Lung (tissue), 12 donors: ENCODE data around the gene MRPL49. TPM values are rescaled to one million over a fixed set of nuclear protein-coding genes. Genes with fewer than 3 reads are reported as not detected.

ENCODE experiments used
- ATAC-seq: fragments of 200-7000 bp; cut with Tn5 transposase; one replicate; pipeline ENCODE4 v1.9.1; 2020; ENCODE audit warnings: moderate number of reproducible peaks; ENCODE audit not compliant: insufficient read depth, low FRiP score
- DNase-seq, 3 donors: peaks; one replicate each; pipeline ENCODE4 v3.0.0-alpha.2; 2013 to 2017
- H3K27ac ChIP-seq, 2 donors: one replicate each; pipeline ENCODE4 v1.5.1; 2013; ENCODE audit warnings: mild to moderate bottlenecking in 2 of 2, moderate library complexity in 2 of 2, control low read depth in 1 of 2, inconsistent platforms in 1 of 2, low read depth in 1 of 2, low read length in 1 of 2
- H3K27me3 ChIP-seq, 3 donors: one replicate each; pipeline ENCODE4 v1.5.1; 2013; ENCODE audit warnings: low read length in 2 of 3; ENCODE audit not compliant: control insufficient read depth in 3 of 3, insufficient read depth in 3 of 3
- H3K36me3 ChIP-seq, 4 donors: one replicate each; pipeline ENCODE4 v1.5.1; 2013; ENCODE audit warnings: low read length in 4 of 4, mild to moderate bottlenecking in 1 of 4, moderate library complexity in 1 of 4; ENCODE audit not compliant: control insufficient read depth in 4 of 4, insufficient read depth in 4 of 4
- H3K4me1 ChIP-seq, 5 donors: one replicate each; pipeline ENCODE4 v1.5.1; 2013; ENCODE audit warnings: low read length in 5 of 5, mild to moderate bottlenecking in 2 of 5, moderate library complexity in 1 of 5; ENCODE audit not compliant: control insufficient read depth in 5 of 5, insufficient read depth in 5 of 5
- H3K4me3 ChIP-seq: one replicate; pipeline ENCODE4 v1.5.1; 2013; ENCODE audit warnings: mild to moderate bottlenecking, control low read depth, moderate library complexity
- H3K9ac ChIP-seq, 2 donors: one replicate each; pipeline ENCODE4 v1.5.1; 2013; ENCODE audit warnings: low read length in 2 of 2, control low read depth in 1 of 2; ENCODE audit not compliant: insufficient read depth in 1 of 2
- H3K9me3 ChIP-seq, 4 donors: one replicate each; pipeline ENCODE4 v1.5.1; 2013; ENCODE audit warnings: low read length in 3 of 4, mild to moderate bottlenecking in 1 of 4, moderate library complexity in 1 of 4; ENCODE audit not compliant: control insufficient read depth in 4 of 4, insufficient read depth in 3 of 4
- WGBS, 2 donors: extraction: QIAGEN DNeasy Blood & Tissue Kit; methylation state at CpG; one replicate each; pipeline ENCODE4 v1.1.7; 2013; 5-methylcytosine and 5-hydroxymethylcytosine counted together
- polyA plus RNA-seq, 2 donors: library from polyadenylated mRNA; stranded (reverse); fragments of 200-250 nt; gene quantifications; one replicate each; pipeline ENCODE4 v1.2.1, GENCODE V29; 2013
- total RNA-seq, 2 donors: library from RNA; depleted of rRNA in 1 of 2; stranded (reverse); fragments of >200 nt in 1 of 2; gene quantifications; one replicate each; pipeline ENCODE4 v1.2.1, GENCODE V29; 2014 to 2021
- TF ChIP-seq, protein P1 (sequence below): IDR thresholded peaks from 2 replicates; pipeline ENCODE4 v1.5.1; 2012; ENCODE audit warnings: mild to moderate bottlenecking; ENCODE audit errors: control extremely low read depth, extremely low read depth
- donor health status: control.
- donor health status: control.
- donor health status: Bipolar disorder and iron deficiency.
- donor health status: healthy.
- donor health status: DM: yes; HTN: yes; CAD: no.

Gene MRPL49
- total and polyA plus RNA-seq, 4 donors: 26.3 to 57.2 (median 39.9) TPM

DNA sequence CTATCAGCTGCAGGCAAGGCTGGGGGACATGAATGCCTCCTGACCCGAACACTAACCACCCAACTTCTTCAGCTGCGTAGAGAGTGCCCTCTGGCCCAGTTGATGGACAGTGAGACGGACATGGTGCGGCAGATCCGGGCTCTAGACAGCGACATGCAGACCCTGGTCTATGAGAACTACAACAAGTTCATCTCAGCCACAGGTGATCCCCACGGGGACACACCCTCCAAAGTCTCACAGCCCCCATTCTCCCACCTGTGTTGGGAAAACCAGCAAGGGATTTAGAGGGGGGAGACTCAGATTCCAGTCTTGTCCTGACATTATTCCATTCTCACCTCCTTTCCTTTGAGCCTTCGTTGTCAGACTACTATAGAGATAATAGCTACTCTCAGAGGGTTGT lies 25.2 kb upstream of the MRPL49 start:
- H3K27ac ChIP-seq: peak overlapping the region; percentile 71 to 92
- TF ChIP-seq, protein P1, sequence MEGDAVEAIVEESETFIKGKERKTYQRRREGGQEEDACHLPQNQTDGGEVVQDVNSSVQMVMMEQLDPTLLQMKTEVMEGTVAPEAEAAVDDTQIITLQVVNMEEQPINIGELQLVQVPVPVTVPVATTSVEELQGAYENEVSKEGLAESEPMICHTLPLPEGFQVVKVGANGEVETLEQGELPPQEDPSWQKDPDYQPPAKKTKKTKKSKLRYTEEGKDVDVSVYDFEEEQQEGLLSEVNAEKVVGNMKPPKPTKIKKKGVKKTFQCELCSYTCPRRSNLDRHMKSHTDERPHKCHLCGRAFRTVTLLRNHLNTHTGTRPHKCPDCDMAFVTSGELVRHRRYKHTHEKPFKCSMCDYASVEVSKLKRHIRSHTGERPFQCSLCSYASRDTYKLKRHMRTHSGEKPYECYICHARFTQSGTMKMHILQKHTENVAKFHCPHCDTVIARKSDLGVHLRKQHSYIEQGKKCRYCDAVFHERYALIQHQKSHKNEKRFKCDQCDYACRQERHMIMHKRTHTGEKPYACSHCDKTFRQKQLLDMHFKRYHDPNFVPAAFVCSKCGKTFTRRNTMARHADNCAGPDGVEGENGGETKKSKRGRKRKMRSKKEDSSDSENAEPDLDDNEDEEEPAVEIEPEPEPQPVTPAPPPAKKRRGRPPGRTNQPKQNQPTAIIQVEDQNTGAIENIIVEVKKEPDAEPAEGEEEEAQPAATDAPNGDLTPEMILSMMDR: no peak
- no peaks in the 10 kb centered on the region for H3K9me3 ChIP-seq
- H3K27me3 ChIP-seq: no peaks in the 10 kb centered on the region
- peaks cover 0 to 10% (median 6%) of the 10 kb centered on the region in 5 donors for H3K4me1 ChIP-seq
- peak overlapping the region; percentile 6 for H3K4me3 ChIP-seq
- H3K36me3 ChIP-seq: peaks cover 0 to 3% (median 0%) of the 10 kb centered on the region in 4 donors
- peak; percentile 4 for ATAC-seq
- DNase-seq: no peak
- H3K9ac ChIP-seq: peak overlapping the region in 1 of 2 donors; percentile 55
- WGBS, 2 donors: 34 to 57% methylated on average over 8 of the region's 8 CpGs

DNA sequence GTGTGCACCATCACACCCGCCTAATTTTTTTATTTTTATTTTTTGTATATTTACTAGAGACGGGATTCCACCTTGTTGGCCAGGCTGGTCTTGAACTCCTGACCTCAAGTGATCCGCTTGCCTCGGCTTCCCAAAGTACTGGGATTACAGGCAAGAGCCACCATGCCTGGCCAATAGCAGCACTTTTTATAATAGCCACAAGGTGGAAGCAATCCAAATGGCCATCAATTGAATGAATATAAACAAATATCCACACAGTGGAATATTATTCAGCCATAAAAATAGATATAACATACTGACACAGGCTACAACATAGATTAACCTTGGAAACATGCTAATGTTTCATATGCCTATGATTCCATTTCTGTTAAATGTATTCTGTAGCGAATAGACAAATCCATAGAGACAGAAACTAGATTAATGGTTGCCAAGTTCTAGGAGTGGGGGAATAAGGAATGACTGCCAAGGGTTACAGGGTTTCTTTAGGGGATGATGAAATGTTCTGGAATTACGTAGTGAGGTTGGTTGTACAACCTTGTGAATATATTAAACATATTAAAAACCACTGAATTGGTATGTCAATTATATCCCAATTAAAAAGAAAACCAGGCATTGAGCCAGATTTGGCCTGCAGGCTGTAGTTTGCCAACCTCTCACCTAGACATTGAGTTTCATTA lies 21.3 kb upstream of the MRPL49 start:
- ATAC-seq: no peak
- Histone ChIP-seq H3K4me1 (peaks cover 3 to 7% (median 6%) of the 10 kb centered on the region in 5 donors), H3K9ac (no peak overlapping the region), H3K4me3 (no peak overlapping the region), H3K9me3 (no peaks in the 10 kb centered on the region), H3K27ac (no peak overlapping the region), H3K27me3 (no peaks in the 10 kb centered on the region), H3K36me3 (peaks cover 0 to 7% (median 3%) of the 10 kb centered on the region in 4 donors)
- 84 to 91% methylated on average over 6 of the region's 6 CpGs for WGBS, 2 donors
- DNase-seq: no peak
- TF ChIP-seq, protein P1: no peak

DNA sequence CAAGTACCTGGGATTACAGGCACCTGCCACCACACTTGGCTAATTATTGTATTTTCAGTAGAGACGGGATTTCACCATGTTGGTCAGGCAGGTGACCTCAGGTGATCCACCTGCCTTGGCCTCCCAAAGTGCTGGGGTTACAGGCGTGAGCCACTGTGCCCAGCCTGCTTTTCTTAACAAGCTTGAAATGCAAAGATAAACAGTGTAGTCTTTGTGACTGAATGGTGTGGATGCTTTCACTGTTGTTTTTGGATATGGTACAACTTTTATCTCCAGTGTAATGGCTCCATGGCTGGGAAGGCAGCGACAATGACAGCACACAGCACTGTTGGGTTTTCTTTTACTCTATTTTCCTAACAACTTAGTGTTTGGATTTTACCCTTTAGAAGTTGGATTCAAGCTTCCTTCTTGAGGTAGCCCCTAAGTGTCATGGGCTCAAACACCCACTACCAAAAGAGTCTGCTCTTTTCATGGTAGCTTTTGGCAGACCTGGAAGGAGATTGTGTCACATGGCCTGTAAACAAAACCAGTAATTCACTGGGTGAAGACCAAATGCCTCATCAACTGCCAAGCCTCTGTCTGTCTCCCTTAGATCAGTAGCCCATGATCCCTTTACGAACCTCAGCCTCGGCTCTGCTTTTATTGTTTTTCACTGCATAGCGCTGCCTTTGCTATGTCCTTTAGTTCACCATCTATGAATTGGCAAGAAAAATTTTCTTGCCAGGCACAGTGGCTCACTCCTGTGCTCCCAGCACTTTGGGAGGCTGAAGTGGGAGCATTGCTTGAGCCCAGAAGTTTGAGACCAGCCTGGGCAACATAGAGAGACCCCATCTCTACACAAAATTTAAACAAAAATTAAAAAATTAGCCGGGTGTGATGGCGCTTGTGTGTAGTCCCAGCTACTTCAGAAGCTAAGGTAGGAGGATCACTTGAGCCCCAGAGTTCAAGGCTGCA lies 19.7 kb upstream of the MRPL49 start:
- no peak for DNase-seq
- TF ChIP-seq, protein P1: no peak
- peak overlapping the region in 1 of 2 donors; percentile 37 for H3K27ac ChIP-seq
- no peaks in the 10 kb centered on the region for H3K27me3 ChIP-seq
- H3K4me3 ChIP-seq: no peak overlapping the region
- WGBS, 2 donors: 83 to 93% methylated on average over 8 of the region's 8 CpGs
- no peak for ATAC-seq
- H3K9me3 ChIP-seq: no peaks in the 10 kb centered on the region
- H3K4me1 ChIP-seq: peaks cover 0 to 3% (median 0%) of the 10 kb centered on the region in 5 donors
- peaks cover 0 to 7% (median 4%) of the 10 kb centered on the region in 4 donors for H3K36me3 ChIP-seq
- no peak overlapping the region for H3K9ac ChIP-seq
